GM12801 (cell line): ENCODE data around the gene GAREM2.

Experiments
- TF ChIP-seq, protein P1 (sequence below): IDR thresholded peaks from one replicate; pipeline ENCODE4 v1.5.1; 2011; ENCODE audit warnings: control low read depth; ENCODE audit not compliant: insufficient read length; ENCODE audit errors: extremely low read depth

GAREM2 gene

DNA sequence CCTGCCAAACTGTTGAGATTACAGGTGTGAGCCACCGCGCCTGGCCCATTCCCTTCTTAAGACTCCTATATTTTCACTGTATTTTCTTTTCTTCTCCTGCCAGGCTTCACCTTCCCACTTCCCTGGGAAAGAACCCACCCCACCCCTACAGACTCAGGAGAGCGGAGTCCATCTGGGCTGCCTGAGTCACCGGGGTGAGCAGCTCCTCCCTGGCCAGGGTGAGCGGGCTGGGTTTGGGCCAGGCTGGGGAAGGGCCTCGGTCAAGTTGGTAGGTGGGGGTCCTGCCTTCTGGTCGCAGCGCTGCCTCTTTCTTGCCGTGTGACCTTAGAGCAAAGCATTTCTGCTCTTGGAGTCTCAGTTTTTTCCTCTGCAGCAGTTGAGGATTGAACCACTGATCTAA lies 2.1 kb upstream of the GAREM2 start:
- TF ChIP-seq, protein P1, sequence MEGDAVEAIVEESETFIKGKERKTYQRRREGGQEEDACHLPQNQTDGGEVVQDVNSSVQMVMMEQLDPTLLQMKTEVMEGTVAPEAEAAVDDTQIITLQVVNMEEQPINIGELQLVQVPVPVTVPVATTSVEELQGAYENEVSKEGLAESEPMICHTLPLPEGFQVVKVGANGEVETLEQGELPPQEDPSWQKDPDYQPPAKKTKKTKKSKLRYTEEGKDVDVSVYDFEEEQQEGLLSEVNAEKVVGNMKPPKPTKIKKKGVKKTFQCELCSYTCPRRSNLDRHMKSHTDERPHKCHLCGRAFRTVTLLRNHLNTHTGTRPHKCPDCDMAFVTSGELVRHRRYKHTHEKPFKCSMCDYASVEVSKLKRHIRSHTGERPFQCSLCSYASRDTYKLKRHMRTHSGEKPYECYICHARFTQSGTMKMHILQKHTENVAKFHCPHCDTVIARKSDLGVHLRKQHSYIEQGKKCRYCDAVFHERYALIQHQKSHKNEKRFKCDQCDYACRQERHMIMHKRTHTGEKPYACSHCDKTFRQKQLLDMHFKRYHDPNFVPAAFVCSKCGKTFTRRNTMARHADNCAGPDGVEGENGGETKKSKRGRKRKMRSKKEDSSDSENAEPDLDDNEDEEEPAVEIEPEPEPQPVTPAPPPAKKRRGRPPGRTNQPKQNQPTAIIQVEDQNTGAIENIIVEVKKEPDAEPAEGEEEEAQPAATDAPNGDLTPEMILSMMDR, result no peak

DNA sequence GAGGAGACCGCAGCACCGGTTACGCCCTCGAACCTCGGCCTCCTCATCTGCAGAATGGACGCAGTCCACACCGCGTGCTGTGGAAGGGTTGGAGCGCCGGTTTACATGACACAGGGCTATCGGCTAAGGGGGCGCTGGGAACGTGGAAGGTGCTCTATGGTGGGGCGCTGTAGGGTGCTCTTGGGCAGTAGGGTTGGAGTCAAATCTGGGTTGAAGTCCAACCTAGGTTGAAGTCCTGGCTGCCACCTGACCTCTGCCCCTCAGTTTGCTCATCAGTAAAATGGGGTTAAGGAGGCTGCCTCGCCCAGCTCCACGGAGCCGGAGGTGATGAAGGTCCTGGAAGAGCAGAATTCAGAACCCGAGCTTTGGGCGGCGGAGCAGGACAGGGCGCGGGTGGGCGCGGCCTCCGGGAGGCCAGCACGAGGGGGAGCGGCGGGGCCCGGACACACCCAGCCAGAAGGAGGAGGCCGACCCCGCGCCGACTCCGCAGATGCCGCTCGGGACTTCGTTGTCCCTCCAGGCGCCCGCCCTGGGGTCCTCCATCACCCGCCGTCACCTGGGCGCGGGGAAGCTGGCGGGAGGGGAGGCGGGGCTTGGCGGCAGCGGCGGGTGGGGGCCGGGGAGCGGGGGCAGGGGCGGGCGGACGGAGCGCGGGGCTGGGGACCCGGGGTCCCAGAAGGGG lies 558 bp upstream of the GAREM2 start:
- TF ChIP-seq, protein P1, result no peak

DNA sequence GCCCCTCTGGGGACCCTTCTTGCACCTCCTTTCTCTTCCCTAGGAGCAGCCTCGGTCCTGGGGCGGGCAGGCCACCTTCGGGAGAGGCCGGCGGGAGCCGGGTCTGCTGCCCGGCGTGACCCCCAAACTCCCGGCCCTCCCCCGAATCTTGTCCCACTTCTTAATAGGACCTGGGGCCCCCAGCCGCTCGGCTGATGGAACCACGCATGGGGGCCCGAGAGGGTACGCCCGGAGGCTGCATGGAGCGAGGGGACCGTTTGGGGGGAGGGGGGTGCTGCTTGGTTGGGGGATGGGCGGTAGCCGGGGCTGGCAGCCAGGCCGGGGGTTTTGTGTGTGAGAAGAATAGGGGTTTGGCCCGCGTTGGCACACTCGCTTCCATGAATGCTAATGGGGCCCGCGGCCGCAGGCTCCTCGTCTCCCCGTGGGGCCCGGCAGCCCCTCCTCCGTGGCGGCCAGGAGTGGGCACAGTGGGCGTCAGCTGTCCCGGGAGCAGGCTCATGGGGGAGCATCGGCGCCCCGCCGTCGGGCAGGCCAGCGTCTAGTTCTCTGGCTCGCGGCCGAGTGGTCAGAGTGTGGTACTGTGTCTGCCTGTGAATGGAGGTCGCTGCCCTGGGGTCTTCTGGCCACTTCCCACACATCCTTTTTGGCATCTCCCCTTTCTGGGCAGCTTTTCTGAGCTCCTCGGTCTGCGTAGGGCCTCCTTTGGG lies 1.0 kb downstream of the GAREM2 start:
- TF ChIP-seq, protein P1, result no peak

DNA sequence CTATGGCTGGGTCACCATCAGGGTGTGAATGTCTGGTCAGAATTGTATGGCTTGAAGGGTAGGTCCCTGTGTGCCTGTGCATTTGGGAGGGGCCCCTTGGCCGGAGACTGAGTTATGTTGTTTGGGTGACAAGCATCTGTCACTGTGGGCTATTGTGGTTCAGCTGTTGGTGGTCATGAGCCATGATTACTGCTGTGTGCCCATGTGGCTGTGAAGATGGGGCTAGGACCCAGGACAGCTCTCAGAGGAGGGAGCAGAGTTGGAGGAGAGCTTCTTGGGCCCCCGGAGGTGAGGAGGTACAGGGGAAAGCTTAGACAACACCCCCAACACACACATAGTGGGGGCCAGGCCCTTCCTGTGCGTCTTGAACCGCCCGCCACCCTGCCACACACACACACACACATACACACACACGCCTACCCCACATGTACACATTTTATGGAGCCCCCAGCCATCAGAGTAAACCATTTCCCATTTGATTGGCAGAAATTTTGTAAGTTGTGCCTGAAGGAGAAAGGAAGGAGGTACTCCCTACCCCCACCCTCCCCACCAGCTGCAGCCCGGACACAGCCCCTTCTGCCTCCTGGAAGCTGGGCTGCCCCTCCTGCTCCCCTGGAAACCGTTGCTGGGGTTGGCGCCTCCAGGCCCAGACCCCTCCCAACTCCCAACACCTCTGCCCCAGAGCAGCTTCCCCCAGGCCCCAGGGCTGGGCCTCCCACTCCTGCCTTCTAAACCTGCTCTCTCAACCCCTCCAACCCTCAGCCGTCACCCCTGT lies 2.0 kb downstream of the GAREM2 start:
- TF ChIP-seq, protein P1, result no peak

DNA sequence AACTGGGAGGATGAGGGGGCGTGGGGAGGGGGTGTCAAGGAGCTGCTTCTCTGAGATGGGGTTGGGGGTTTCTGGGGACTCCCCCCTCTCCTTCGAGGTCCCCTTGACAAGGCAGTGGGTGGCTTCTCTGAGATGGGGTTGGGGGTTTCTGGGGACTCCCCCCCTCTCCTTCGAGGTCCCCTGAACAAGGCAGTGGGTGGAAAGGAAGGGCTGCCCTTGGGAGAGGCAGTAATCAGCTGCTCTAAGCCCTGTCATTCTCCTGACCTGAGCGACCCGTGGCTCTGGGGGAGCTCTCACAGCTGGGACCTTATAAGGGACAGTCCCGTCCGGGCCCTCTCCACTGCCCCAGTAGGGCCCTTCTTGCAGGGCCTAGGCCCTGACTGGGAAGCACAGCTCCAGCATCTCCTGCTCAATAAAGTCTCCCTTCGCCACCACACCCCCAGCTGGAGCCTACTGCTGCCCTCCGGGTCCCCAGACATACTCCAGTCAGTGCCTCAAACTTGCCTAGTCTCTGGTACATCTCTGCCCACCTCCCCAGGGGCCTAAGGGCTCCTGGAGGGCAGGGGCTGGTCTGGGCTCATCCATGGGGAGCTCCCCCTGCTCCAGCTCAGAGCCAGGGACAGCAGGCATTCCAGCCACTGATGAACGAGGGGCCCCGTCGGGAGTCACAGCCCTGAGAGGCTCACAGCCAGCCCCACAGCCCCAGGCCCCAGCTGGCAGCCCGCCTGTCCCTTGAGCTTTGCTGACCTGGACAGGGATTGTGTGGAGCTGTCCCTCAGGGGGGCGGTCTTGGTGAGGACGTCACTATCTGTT lies 2.8 kb downstream of the GAREM2 start:
- TF ChIP-seq, protein P1, result no peak

DNA sequence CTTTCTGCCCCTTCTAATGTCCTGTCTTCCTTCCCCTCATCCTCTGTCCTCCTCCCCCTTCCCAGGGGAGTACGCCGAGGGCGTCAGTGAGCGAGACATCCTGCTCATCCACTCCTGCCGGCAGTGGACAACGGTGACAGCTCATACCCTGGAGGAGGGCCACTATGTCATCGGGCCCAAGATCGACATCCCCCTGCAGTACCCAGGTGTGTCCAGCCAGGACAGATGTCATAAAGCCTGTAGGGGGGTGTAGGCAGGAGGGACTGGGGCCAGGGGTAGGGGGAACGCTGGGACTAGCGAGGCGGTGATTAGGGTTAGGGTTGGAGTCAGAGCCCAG lies 3.4 kb downstream of the GAREM2 start:
- TF ChIP-seq, protein P1, result no peak

DNA sequence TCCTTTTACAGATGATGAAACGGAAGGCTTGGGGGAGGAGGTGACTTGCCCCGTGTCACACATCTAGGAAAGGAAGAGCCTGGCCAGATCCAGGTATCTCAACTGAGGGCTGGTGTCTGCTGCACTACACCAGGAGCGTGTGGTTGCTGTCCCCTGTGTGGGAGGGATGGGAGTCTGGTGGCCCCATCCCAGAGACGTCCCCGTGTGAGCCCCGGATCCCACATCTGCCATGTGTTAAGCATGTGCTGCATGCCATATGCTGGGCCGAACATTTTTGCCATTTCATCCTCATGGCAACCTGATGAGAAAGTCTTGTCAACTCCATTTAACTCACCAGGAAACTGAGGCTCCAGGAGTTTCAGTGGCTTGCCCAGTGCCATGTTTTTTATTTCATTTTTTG lies 4.2 kb downstream of the GAREM2 start:
- TF ChIP-seq, protein P1, result no peak
